K562 (cell line): ENCODE results near the gene ANKS1B.

ENCODE experiments used
- ATF3 ChIP-seq, 2 experiments: fragments of 450-650 bp in 1 of 2; sonication (generic) in 1 of 2; formaldehyde crosslinking in 1 of 2; IDR thresholded peaks in 1 of 2; conservative IDR thresholded peaks in 1 of 2; 2 replicates each; pipeline versions ENCODE4 v1.6.1 to v1.8.1; 2016 to 2023; ENCODE audit warnings: mild to moderate bottlenecking in 2 of 2, moderate library complexity in 2 of 2, inconsistent platforms in 1 of 2, missing genetic modification reagents in 1 of 2
- CEBPB ChIP-seq: fragments of 450-650 bp; IDR thresholded peaks from 2 replicates; pipeline ENCODE4 v1.6.1; 2016; ENCODE audit warnings: missing genetic modification characterization, missing compliant biosample characterization
- EP300 ChIP-seq: IDR thresholded peaks from 2 replicates; pipeline ENCODE4 v1.6.1; 2012; ENCODE audit warnings: low read length, improper control_type of control experiment
- JUN ChIP-seq, 2 experiments: sonication (generic) in 1 of 2; formaldehyde crosslinking in 1 of 2; IDR thresholded peaks; 2 replicates each; pipeline versions ENCODE4 v1.6.1 to v1.8.0; 2012 to 2022; ENCODE audit warnings: borderline replicate concordance in 2 of 2, mild to moderate bottlenecking in 2 of 2, improper control_type of control experiment in 1 of 2, low read depth in 1 of 2, low read length in 1 of 2, missing genetic modification reagents in 1 of 2
- MEF2A ChIP-seq: IDR thresholded peaks from 2 replicates; pipeline ENCODE4 v1.6.1; 2011; ENCODE audit warnings: low read depth, mild to moderate bottlenecking, low read length, moderate library complexity; ENCODE audit not compliant: control insufficient read depth
- MEF2D ChIP-seq: conservative IDR thresholded peaks from 2 replicates; pipeline ENCODE4 v1.6.1; 2016; ENCODE audit warnings: low read depth, missing genetic modification characterization, missing compliant biosample characterization
- SMAD1 ChIP-seq: fragments of 150-350 bp; IDR thresholded peaks from 2 replicates; pipeline ENCODE4 v1.6.1; 2014; ENCODE audit warnings: low read length, low read depth; ENCODE audit not compliant: partially characterized antibody
- SP2 ChIP-seq: IDR thresholded peaks from 2 replicates; pipeline ENCODE4 v1.6.1; 2011; ENCODE audit warnings: mild to moderate bottlenecking, low read depth, low read length, moderate library complexity; ENCODE audit not compliant: poor library complexity, severe bottlenecking; ENCODE audit errors: extremely low read depth
- YBX1 ChIP-seq: fragments of 450-650 bp; IDR thresholded peaks from 2 replicates; pipeline ENCODE4 v1.7.1; 2016; ENCODE audit warnings: mild to moderate bottlenecking
- ZC3H4 ChIP-seq: sonication (generic); formaldehyde crosslinking; IDR thresholded peaks from 2 replicates; pipeline ENCODE4 v1.9.0; 2021; ENCODE audit warnings: missing genetic modification reagents, borderline replicate concordance
- ZSCAN29 ChIP-seq: fragments of 450-650 bp; IDR thresholded peaks from 2 replicates; pipeline ENCODE4 v1.6.1; 2017

GRCh38 chr12:98985156-98985555 is 999.6 kb downstream of the ANKS1B start:
- TF ChIP-seq SMAD1 (no peak), MEF2A (no peak), ATF3 (IDR thresholded peaks at IDR 0.05) (no peak), ATF3 (CRISPR knock-in tag; conservative IDR thresholded peaks at IDR 0.05) (no peak), YBX1 (no peak), MEF2D (tag) (no peak), JUN (IDR thresholded peaks at IDR 0.05; ENCODE audit: borderline replicate concordance, low read depth, low read length) (no peak), JUN (CRISPR knock-in tag; IDR thresholded peaks at IDR 0.05; ENCODE audit: borderline replicate concordance) (no peak), EP300 (no peak), SP2 (no peak), CEBPB (tag) (no peak), ZSCAN29 (no peak), ZC3H4 (CRISPR knock-in tag) (no peak)
